Mucosa of rectum (tissue), 2 donors: Measurements from ENCODE around the gene ARPC2.
A peak's percentile ranks its signal among the peaks of the same experiment; 100 is the strongest.
"Not testable (repeated sequence)": the region's sequence is repeated elsewhere in the genome, so short reads cannot be mapped to it uniquely, and the experiment has no call there.

Experiments used
- H3K27ac ChIP-seq, 2 donors: one replicate each; pipeline ENCODE4 v1.7.0; 2013; ENCODE audit warnings: inconsistent platforms in 2 of 2, low read depth in 2 of 2, low read length in 2 of 2
- H3K27me3 ChIP-seq, 2 donors: one replicate each; pipeline ENCODE4 v1.7.0; 2013; ENCODE audit warnings: low read length in 2 of 2; ENCODE audit not compliant: control insufficient read depth in 2 of 2, insufficient read depth in 2 of 2
- H3K36me3 ChIP-seq, 2 donors: one replicate each; pipeline ENCODE4 v1.7.0; 2013; ENCODE audit warnings: low read length in 2 of 2; ENCODE audit not compliant: control insufficient read depth in 2 of 2, insufficient read depth in 2 of 2
- H3K4me1 ChIP-seq, 2 donors: one replicate each; pipeline ENCODE4 v1.7.0; 2013; ENCODE audit warnings: low read length in 2 of 2, mild to moderate bottlenecking in 1 of 2; ENCODE audit not compliant: control insufficient read depth in 2 of 2, insufficient read depth in 2 of 2
- H3K4me3 ChIP-seq, 2 donors: one replicate each; pipeline ENCODE4 v1.7.0; 2013; ENCODE audit warnings: low read length in 2 of 2
- H3K9ac ChIP-seq, 2 donors: one replicate each; pipeline ENCODE4 v1.7.0; 2013; ENCODE audit warnings: low read length in 2 of 2, low read depth in 1 of 2, mild to moderate bottlenecking in 1 of 2
- H3K9me3 ChIP-seq, 2 donors: one replicate each; pipeline ENCODE4 v1.7.0; 2013; ENCODE audit warnings: low read length in 2 of 2; ENCODE audit not compliant: control insufficient read depth in 2 of 2
- donor health status: healthy.
- donor health status: Normal muscosa, but diverticular disease.

ARPC2 gene

GRCh38 chr2:218266316-218266979, 49.5 kb downstream of the ARPC2 start:
- no peaks in the 10 kb centered on the region for H3K9me3 ChIP-seq
- H3K36me3 ChIP-seq, result peaks cover 28 to 32% of the 10 kb centered on the region in 2 donors
- H3K9ac ChIP-seq, result no peak overlapping the region
- no peak overlapping the region for H3K27ac ChIP-seq
- H3K4me1 ChIP-seq, result peaks cover 58% of the 10 kb centered on the region in 2 donors
- no peak overlapping the region for H3K4me3 ChIP-seq
- no peaks in the 10 kb centered on the region for H3K27me3 ChIP-seq

- no peak overlapping the region for H3K9ac ChIP-seq
- H3K27me3 ChIP-seq, result no peaks in the 10 kb centered on the region
- H3K4me1 ChIP-seq, result peaks cover 58 to 59% of the 10 kb centered on the region in 2 donors
- no peak overlapping the region for H3K27ac ChIP-seq
- peaks cover 28 to 32% of the 10 kb centered on the region in 2 donors for H3K36me3 ChIP-seq
- no peak overlapping the region for H3K4me3 ChIP-seq
- H3K9me3 ChIP-seq, result no peaks in the 10 kb centered on the region
Observed at GRCh38 chr2:218267259-218267658, 50.3 kb downstream of the ARPC2 start.

- Histone ChIP-seq H3K9me3 (no peaks in the 10 kb centered on the region), H3K9ac (peak within 1 kb of the TSS; percentile 93 to 94), H3K27me3 (no peaks in the 10 kb centered on the region), H3K36me3 (peaks cover 32 to 37% of the 10 kb centered on the region in 2 donors), H3K4me3 (peak within 1 kb of the TSS; percentile 96 to 98), H3K27ac (peak within 1 kb of the TSS; percentile 89 to 92), H3K4me1 (peaks cover 54 to 56% of the 10 kb centered on the region in 2 donors)
Observed at GRCh38 chr2:218269900-218270720, 53.1 kb downstream of the ARPC2 start, which contains the start of the genes AAMP and PNKD. TSS of gene AAMP (minus strand) at chr2:218270137. CDS start at chr2:218270086, 51 bp downstream. TSS of gene PNKD (plus strand) at chr2:218270519. CDS start at chr2:218270536, 17 bp downstream.

GRCh38 chr2:218270721-218271486, 53.9 kb downstream of the ARPC2 start:
- H3K9ac ChIP-seq, result peak overlapping the region; percentile 78 to 91
- H3K9me3 ChIP-seq, result no peaks in the 10 kb centered on the region
- peaks cover 51 to 56% of the 10 kb centered on the region in 2 donors for H3K4me1 ChIP-seq
- peak overlapping the region; percentile 73 to 96 for H3K4me3 ChIP-seq
- H3K27me3 ChIP-seq, result no peaks in the 10 kb centered on the region
- H3K27ac ChIP-seq, result peak overlapping the region; percentile 89 to 92
- H3K36me3 ChIP-seq, result peaks cover 32 to 39% of the 10 kb centered on the region in 2 donors

- H3K9me3 ChIP-seq, result no peaks in the 10 kb centered on the region
- H3K36me3 ChIP-seq, result peaks cover 32 to 39% of the 10 kb centered on the region in 2 donors
- H3K9ac ChIP-seq, result peak overlapping the region; percentile 78 to 91
- peak overlapping the region; percentile 73 to 96 for H3K4me3 ChIP-seq
- no peaks in the 10 kb centered on the region for H3K27me3 ChIP-seq
- peaks cover 51 to 54% of the 10 kb centered on the region in 2 donors for H3K4me1 ChIP-seq
- peak overlapping the region; percentile 89 to 92 for H3K27ac ChIP-seq
Observed at GRCh38 chr2:218271487-218271797, 54.5 kb downstream of the ARPC2 start.

GRCh38 chr2:218271865-218272530, 55.0 kb downstream of the ARPC2 start:
- Histone ChIP-seq H3K27me3 (no peaks in the 10 kb centered on the region), H3K36me3 (peaks cover 32 to 39% of the 10 kb centered on the region in 2 donors), H3K9ac (peak overlapping the region; percentile 78 to 91), H3K9me3 (no peaks in the 10 kb centered on the region), H3K4me1 (peaks cover 51 to 54% of the 10 kb centered on the region in 2 donors), H3K4me3 (peak overlapping the region; percentile 73 to 96), H3K27ac (peak overlapping the region; percentile 89 to 92)

- H3K27me3 ChIP-seq, result no peaks in the 10 kb centered on the region
- peaks cover 51 to 54% of the 10 kb centered on the region in 2 donors for H3K4me1 ChIP-seq
- H3K9ac ChIP-seq, result peak overlapping the region; percentile 60 to 78
- no peaks in the 10 kb centered on the region for H3K9me3 ChIP-seq
- peak overlapping the region; percentile 89 to 92 for H3K27ac ChIP-seq
- peak overlapping the region; percentile 73 to 96 for H3K4me3 ChIP-seq
- peaks cover 37 to 41% of the 10 kb centered on the region in 2 donors for H3K36me3 ChIP-seq
Observed at GRCh38 chr2:218272531-218273212, 55.7 kb downstream of the ARPC2 start.

GRCh38 chr2:218273214-218273907, 56.4 kb downstream of the ARPC2 start:
- Histone ChIP-seq H3K36me3 (peaks cover 44 to 48% of the 10 kb centered on the region in 2 donors), H3K9ac (peak overlapping the region; percentile 56 to 78), H3K27ac (peak overlapping the region; percentile 89 to 92), H3K4me1 (peaks cover 51 to 54% of the 10 kb centered on the region in 2 donors)
- not testable (repeated sequence) for H3K27me3 ChIP-seq, H3K4me3 ChIP-seq, H3K9me3 ChIP-seq

GRCh38 chr2:218273908-218274249, 56.9 kb downstream of the ARPC2 start:
- Histone ChIP-seq H3K9me3 (no peaks in the 10 kb centered on the region), H3K27ac (peak overlapping the region; percentile 89 to 92), H3K9ac (peak overlapping the region in 1 of 2 donors; percentile 50), H3K36me3 (peaks cover 49 to 53% of the 10 kb centered on the region in 2 donors), H3K4me1 (peaks cover 51 to 54% of the 10 kb centered on the region in 2 donors), H3K4me3 (peak overlapping the region in 1 of 2 donors; percentile 20), H3K27me3 (no peaks in the 10 kb centered on the region)
